Tibial artery (tissue), 4 donors: ENCODE data around the gene DISC1.

ENCODE experiments used
- DNase-seq, 2 donors: peaks; one replicate each; pipeline ENCODE4 v3.0.0-alpha.2; 2019
- H3K27ac ChIP-seq, 2 donors: fragments of 200-600 bp; sonication (generic) in 1 of 2; 1 replicate in 1 of 2; 2 replicates in 1 of 2; pipeline ENCODE4 v1.5.1; 2018 to 2019; ENCODE audit warnings: mild to moderate bottlenecking in 1 of 2
- H3K27me3 ChIP-seq, 2 donors: fragments of 200-600 bp; sonication (generic) in 1 of 2; one replicate each; pipeline versions ENCODE4 v1.5.1 to v1.6.0; 2016 to 2019
- H3K36me3 ChIP-seq, 3 donors: fragments of 200-600 bp; sonication (generic) in 2 of 3; one replicate each; pipeline ENCODE4 v1.5.1; 2016 to 2019; ENCODE audit warnings: mild to moderate bottlenecking in 2 of 3
- H3K4me1 ChIP-seq, 4 donors: fragments of 200-600 bp; sonication (generic) in 2 of 4; 1 replicate in 3 of 4; 2 replicates in 1 of 4; pipeline ENCODE4 v1.5.1; 2016 to 2019
- H3K4me3 ChIP-seq, 2 donors: fragments of 200-600 bp; sonication (generic) in 1 of 2; 1 replicate in 1 of 2; 2 replicates in 1 of 2; pipeline ENCODE4 v1.5.1; 2018 to 2019; ENCODE audit warnings: mild to moderate bottlenecking in 2 of 2
- H3K9me3 ChIP-seq, 3 donors: fragments of 200-600 bp; sonication (generic) in 1 of 3; one replicate each; pipeline ENCODE4 v1.5.1; 2016 to 2019
- intact Hi-C: fragments of 100-400 bp; cut with DNase I; formaldehyde crosslinking; loops from one replicate; pipeline ENCODE4 v1.15.0; 2023; ENCODE audit warnings: low total_unique reads
- TF ChIP-seq, protein P1 (sequence below), 2 experiments: fragments of 200-600 bp in 1 of 2; fragments of 450-650 bp in 1 of 2; IDR thresholded peaks; one replicate each; pipeline ENCODE4 v1.5.1; 2017 to 2019; ENCODE audit warnings: antibody characterized with exemption in 2 of 2, mild to moderate bottlenecking in 1 of 2, moderate library complexity in 1 of 2

DISC1 gene

DNA sequence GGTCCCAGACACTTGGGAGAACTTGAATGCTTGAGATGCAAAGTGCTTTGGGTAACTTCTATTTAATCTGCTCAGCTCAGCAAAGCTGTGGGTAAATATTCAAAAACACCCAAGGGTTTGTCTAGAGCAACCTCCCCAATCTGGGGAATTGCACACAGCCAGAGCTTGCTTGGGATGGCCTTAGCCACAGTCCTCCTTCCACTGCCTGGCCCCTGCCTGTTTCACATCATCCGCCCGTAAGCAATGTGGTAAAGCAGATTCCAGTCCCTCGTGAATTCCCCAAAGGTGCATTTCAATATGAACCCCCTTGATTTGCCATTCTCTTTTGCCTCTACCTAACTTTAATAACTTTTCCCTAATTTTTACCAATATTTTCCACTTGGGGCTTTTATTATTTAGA lies 418.1 kb downstream of the DISC1 start:
- TF ChIP-seq, protein P1, sequence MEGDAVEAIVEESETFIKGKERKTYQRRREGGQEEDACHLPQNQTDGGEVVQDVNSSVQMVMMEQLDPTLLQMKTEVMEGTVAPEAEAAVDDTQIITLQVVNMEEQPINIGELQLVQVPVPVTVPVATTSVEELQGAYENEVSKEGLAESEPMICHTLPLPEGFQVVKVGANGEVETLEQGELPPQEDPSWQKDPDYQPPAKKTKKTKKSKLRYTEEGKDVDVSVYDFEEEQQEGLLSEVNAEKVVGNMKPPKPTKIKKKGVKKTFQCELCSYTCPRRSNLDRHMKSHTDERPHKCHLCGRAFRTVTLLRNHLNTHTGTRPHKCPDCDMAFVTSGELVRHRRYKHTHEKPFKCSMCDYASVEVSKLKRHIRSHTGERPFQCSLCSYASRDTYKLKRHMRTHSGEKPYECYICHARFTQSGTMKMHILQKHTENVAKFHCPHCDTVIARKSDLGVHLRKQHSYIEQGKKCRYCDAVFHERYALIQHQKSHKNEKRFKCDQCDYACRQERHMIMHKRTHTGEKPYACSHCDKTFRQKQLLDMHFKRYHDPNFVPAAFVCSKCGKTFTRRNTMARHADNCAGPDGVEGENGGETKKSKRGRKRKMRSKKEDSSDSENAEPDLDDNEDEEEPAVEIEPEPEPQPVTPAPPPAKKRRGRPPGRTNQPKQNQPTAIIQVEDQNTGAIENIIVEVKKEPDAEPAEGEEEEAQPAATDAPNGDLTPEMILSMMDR (IDR thresholded peaks at IDR 0.05): no peak

DNA sequence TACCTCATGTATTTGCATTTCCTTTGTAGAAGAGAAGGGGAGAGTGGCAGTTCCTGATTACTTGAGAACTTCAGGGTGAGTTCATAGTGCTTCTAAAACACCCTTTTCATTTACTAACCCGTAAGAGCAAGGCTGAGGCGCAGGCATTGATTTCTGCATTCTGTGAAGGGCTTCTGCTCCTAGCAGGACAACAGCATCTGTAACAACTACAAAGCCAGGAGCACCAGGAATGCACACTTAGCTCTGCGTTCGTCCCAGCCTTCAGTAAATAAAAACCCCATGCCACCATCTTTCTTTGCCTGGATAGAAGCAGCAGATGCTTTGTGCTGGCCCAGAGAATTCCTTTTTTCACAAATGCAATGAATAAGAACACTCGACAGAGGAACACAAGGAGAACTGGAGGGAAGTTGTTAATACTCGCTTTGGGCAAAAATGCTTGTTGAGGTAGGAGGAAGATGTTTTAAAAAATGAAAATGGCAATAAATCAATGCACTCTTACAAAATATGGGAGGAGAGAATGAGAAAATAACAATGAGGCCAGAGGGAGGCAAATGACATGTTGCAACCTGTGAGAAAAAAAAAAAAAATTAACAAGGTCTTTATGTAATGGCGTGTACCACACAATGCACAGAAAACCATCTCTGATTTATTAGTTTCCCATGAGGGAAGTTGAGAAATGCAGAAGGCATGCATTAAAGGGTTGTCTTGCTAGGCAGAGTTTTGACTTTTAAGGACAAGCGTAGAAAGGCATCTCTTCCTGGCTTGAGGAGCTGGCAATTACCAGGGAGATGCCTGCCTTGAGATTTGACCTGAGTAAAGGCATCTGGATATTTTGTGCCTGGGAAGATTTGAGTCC lies 418.8 kb downstream of the DISC1 start:
- TF ChIP-seq, protein P1 (IDR thresholded peaks at IDR 0.05): no peak
- Histone ChIP-seq H3K27me3 (no peaks in the 10 kb centered on the region), H3K27ac (no peak overlapping the region), H3K36me3 (no peaks in the 10 kb centered on the region), H3K4me1 (no peaks in the 10 kb centered on the region), H3K9me3 (no peaks in the 10 kb centered on the region), H3K4me3 (no peak overlapping the region)
- intact Hi-C loops: no loop called here
- DNase-seq: no peak

More for the DNA sequence above, 418.1 kb downstream of the DISC1 start:
- Histone ChIP-seq H3K4me1 (no peaks in the 10 kb centered on the region), H3K36me3 (no peaks in the 10 kb centered on the region), H3K4me3 (no peak overlapping the region), H3K27me3 (no peaks in the 10 kb centered on the region), H3K27ac (no peak overlapping the region), H3K9me3 (no peaks in the 10 kb centered on the region)
- no peak for DNase-seq
- intact Hi-C loops: no loop called here

DNA sequence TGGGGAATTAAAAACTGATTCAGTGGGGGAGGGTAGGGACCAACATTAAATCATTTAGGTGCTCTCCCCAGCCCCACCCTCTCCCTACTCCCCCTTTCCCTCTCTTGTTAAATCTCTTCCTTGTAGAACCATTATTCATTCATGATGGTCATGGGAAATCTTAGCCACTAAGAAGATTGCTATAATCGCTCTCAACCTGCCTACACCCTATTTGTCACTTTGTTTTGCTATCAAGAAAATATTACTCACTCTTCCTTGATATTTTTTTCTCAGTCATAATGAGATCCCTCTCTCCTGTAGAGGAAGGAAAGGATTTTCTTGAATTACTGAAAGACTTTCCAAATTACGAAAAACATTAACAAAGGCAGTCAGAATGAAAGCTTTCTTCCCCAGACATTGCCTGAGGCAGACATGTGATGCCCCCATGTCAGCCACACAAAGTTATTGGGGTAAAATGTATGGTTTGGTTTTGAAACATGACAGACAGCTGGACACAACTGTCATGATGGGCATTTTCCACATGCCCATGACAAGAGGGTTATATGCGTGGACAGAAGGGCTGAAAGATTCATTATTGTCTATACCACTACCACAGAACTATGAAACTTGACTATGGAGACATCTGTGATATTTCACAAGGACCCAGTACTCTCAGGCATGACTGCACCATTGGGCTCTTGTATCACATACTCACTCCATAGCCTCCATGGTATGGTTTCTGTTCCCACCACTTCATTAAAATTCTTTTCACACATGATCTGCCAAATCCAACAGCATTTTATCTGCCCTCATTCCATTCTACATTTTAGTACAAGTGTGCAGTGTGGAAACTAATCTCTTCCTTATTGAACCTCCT lies 420.1 kb downstream of the DISC1 start:
- H3K4me3 ChIP-seq: no peak overlapping the region
- no peak for DNase-seq
- no peak overlapping the region for H3K27ac ChIP-seq
- intact Hi-C loops: no loop called here
- TF ChIP-seq, protein P1 (IDR thresholded peaks at IDR 0.05): no peak
- H3K4me1 ChIP-seq: no peaks in the 10 kb centered on the region
- no peaks in the 10 kb centered on the region for H3K36me3 ChIP-seq
- H3K9me3 ChIP-seq: no peaks in the 10 kb centered on the region
- H3K27me3 ChIP-seq: no peaks in the 10 kb centered on the region

DNA sequence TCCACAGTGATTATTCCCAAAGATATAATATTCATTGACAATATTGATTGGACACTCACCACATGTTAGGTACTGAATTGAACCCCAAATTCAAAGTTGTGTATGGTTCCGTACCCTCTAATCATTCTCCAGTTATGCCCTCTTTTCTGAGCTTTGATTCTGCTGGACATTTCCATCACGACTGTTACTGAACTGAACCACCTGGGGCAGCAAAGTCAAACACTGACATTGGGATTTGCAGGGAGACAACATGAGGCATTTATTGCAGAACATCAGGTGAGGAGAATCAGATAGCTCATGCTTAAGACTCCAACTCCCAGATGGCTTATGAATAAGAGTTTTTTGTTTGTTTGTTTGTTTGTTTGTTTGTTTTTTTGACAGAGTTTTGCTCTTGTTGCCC lies 420.9 kb downstream of the DISC1 start:
- H3K27ac ChIP-seq: no peak overlapping the region
- no peaks in the 10 kb centered on the region for H3K27me3 ChIP-seq
- intact Hi-C loops: no loop called here
- DNase-seq: no peak
- H3K4me3 ChIP-seq: no peak overlapping the region
- H3K36me3 ChIP-seq: no peaks in the 10 kb centered on the region
- TF ChIP-seq, protein P1 (IDR thresholded peaks at IDR 0.05): no peak
- no peaks in the 10 kb centered on the region for H3K4me1 ChIP-seq
- H3K9me3 ChIP-seq: no peaks in the 10 kb centered on the region

DNA sequence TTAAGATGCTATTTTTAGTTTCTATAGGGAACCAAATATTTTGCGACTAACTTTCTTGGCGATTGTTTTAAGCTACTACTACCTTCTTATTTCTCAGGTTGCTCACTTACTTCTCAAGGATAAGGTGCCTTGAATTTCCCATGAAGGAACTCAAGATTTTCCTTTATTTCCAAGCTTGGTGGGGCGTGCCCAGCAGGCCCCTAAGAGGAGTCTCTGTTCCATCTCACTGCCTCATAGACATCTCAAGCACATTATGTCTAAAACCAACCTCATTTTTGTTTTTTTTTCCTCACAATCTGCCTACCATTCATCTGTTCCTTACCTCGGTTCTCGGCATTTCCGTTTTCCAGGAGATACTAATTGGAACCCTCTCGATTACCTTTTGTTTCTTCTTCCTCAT lies 421.9 kb downstream of the DISC1 start:
- intact Hi-C loops: no loop called here
- Histone ChIP-seq H3K36me3 (no peaks in the 10 kb centered on the region), H3K4me1 (no peaks in the 10 kb centered on the region), H3K27me3 (no peaks in the 10 kb centered on the region), H3K4me3 (no peak overlapping the region), H3K9me3 (no peaks in the 10 kb centered on the region), H3K27ac (no peak overlapping the region)
- TF ChIP-seq, protein P1 (IDR thresholded peaks at IDR 0.05): no peak
- DNase-seq: no peak
